Gastrocnemius medialis (tissue), 4 donors: ENCODE results near the gene RBMS3.

Experiments
- POLR2A ChIP-seq, 2 donors: fragments of 450-650 bp; IDR thresholded peaks; one replicate each; pipeline ENCODE4 v1.6.1; 2017; ENCODE audit warnings: antibody characterized with exemption in 2 of 2, mild to moderate bottlenecking in 2 of 2, moderate library complexity in 2 of 2
- TF ChIP-seq, protein P1 (sequence below), 5 experiments: fragments of 450-650 bp in 3 of 5; fragments of 200-600 bp in 2 of 5; sonication (generic) in 2 of 5; IDR thresholded peaks in 4 of 5; conservative IDR thresholded peaks in 1 of 5; 1 replicate in 4 of 5; 2 replicates in 1 of 5; pipeline ENCODE4 v1.5.1; 2016 to 2019; ENCODE audit warnings: antibody characterized with exemption in 5 of 5, mild to moderate bottlenecking in 3 of 5, moderate library complexity in 3 of 5

DNA sequence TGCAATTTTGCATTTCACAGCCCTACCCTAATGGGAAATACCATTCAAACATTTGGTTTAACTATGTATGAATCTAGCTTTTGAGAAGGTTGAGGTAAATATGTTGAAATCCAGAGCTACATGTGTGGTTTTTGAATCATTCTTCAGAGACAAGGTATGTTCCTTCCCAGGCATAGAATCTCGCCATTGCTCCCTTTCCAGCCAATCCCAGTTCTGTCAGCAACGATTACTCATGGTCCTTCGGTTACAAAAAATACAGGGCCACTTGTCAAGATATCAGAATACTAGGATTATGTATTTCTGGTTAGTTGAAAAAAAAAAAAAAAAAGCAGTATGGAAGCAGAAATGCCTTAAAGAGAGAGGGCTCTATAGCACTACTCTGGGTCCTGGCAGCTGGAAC is 182.4 kb downstream of the RBMS3 start:
- TF ChIP-seq, protein P1, sequence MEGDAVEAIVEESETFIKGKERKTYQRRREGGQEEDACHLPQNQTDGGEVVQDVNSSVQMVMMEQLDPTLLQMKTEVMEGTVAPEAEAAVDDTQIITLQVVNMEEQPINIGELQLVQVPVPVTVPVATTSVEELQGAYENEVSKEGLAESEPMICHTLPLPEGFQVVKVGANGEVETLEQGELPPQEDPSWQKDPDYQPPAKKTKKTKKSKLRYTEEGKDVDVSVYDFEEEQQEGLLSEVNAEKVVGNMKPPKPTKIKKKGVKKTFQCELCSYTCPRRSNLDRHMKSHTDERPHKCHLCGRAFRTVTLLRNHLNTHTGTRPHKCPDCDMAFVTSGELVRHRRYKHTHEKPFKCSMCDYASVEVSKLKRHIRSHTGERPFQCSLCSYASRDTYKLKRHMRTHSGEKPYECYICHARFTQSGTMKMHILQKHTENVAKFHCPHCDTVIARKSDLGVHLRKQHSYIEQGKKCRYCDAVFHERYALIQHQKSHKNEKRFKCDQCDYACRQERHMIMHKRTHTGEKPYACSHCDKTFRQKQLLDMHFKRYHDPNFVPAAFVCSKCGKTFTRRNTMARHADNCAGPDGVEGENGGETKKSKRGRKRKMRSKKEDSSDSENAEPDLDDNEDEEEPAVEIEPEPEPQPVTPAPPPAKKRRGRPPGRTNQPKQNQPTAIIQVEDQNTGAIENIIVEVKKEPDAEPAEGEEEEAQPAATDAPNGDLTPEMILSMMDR (IDR thresholded peaks at IDR 0.05 in 4 of 5, conservative IDR thresholded peaks at IDR 0.05 in 1 of 5): no peak
- no peak for TF ChIP-seq POLR2A (IDR thresholded peaks at IDR 0.05)
